Retinal pigment epithelial cell (primary cell): ENCODE results near the gene SPRR3.

Experiments used
- DNase-seq: peaks from one replicate; pipeline ENCODE4 v3.0.0-alpha.2; 2010; ENCODE audit warnings: low read depth
- H3K4me3 ChIP-seq: 2 replicates; pipeline ENCODE4 v1.5.1; 2011; ENCODE audit warnings: mild to moderate bottlenecking, low read length, control low read depth, moderate library complexity
- CTCF ChIP-seq: conservative IDR thresholded peaks from 2 replicates; pipeline ENCODE4 v1.5.1; 2011; ENCODE audit warnings: low read depth, low read length, control low read depth, inconsistent platforms

The SPRR3 gene

GRCh38 chr1:152961226-152961891 is 40.2 kb upstream of the SPRR3 start:
- peak; percentile 7 for DNase-seq
- no peak overlapping the region for H3K4me3 ChIP-seq
- no peak for TF ChIP-seq CTCF

- no peak for DNase-seq
- H3K4me3 ChIP-seq: no peak overlapping the region
- no peak for TF ChIP-seq CTCF
These were observed 38.6 kb upstream of the SPRR3 start for GRCh38 chr1:152962876-152963415.

- H3K4me3 ChIP-seq: no peak overlapping the region
- DNase-seq: no peak
- TF ChIP-seq CTCF: no peak
These were observed 37.0 kb upstream of the SPRR3 start for GRCh38 chr1:152964536-152964935.

GRCh38 chr1:152965853-152966252 is 35.7 kb upstream of the SPRR3 start:
- no peak for DNase-seq
- H3K4me3 ChIP-seq: no peak overlapping the region
- TF ChIP-seq CTCF: no peak

- no peak overlapping the region for H3K4me3 ChIP-seq
- DNase-seq: no peak
- no peak for TF ChIP-seq CTCF
These were observed 34.3 kb upstream of the SPRR3 start for GRCh38 chr1:152967201-152967600.

- no peak for DNase-seq
- no peak for TF ChIP-seq CTCF
- no peak overlapping the region for H3K4me3 ChIP-seq
These were observed 33.3 kb upstream of the SPRR3 start for GRCh38 chr1:152968248-152968647.

- H3K4me3 ChIP-seq: no peak overlapping the region
- DNase-seq: no peak
- no peak for TF ChIP-seq CTCF
These were observed 32.5 kb upstream of the SPRR3 start for GRCh38 chr1:152969036-152969435.
